Heart left ventricle (tissue), 16 donors: Measurements from ENCODE around the gene BACE1-AS. TPM values are rescaled to one million over a fixed set of nuclear protein-coding genes. Genes with fewer than 3 reads are reported as not detected.

Experiments used
- ATAC-seq, 4 donors: fragments of 200-7000 bp; cut with Tn5 transposase; one replicate each; pipeline ENCODE4 v1.9.1; 2020 to 2022; ENCODE audit warnings: moderate library complexity in 4 of 4, mild to moderate bottlenecking in 3 of 4, moderate number of reproducible peaks in 1 of 4
- DNase-seq, 5 donors: peaks; one replicate each; pipeline ENCODE4 v3.0.0-alpha.2; 2020
- H3K27ac ChIP-seq, 12 donors: fragments of 200-600 bp; sonication (generic) in 4 of 12; one replicate each; pipeline versions ENCODE4 v1.5.0 to v1.8.0; 2016 to 2022; ENCODE audit warnings: mild to moderate bottlenecking in 2 of 12
- H3K27me3 ChIP-seq, 9 donors: fragments of 200-600 bp; sonication (generic) in 2 of 9; one replicate each; pipeline versions ENCODE4 v1.5.1 to v1.8.0; 2016 to 2022; ENCODE audit warnings: mild to moderate bottlenecking in 3 of 9
- H3K36me3 ChIP-seq, 9 donors: fragments of 200-600 bp; sonication (generic) in 2 of 9; one replicate each; pipeline versions ENCODE4 v1.5.0 to v1.8.0; 2018 to 2022; ENCODE audit warnings: mild to moderate bottlenecking in 2 of 9
- H3K4me1 ChIP-seq, 12 donors: fragments of 200-600 bp; sonication (generic) in 4 of 12; one replicate each; pipeline versions ENCODE4 v1.5.0 to v1.8.0; 2016 to 2022; ENCODE audit warnings: mild to moderate bottlenecking in 3 of 12
- H3K4me3 ChIP-seq, 12 donors: fragments of 200-600 bp; sonication (generic) in 4 of 12; one replicate each; pipeline versions ENCODE4 v1.5.0 to v1.8.0; 2017 to 2022; ENCODE audit warnings: mild to moderate bottlenecking in 9 of 12, moderate library complexity in 4 of 12
- H3K9me3 ChIP-seq, 12 donors: fragments of 200-600 bp; sonication (generic) in 4 of 12; one replicate each; pipeline versions ENCODE4 v1.5.0 to v1.8.0; 2016 to 2022; ENCODE audit warnings: mild to moderate bottlenecking in 1 of 12
- CTCF ChIP-seq, 12 donors: fragments of 200-600 bp; sonication (generic) in 4 of 12; IDR thresholded peaks; one replicate each; pipeline versions ENCODE4 v1.5.0 to v1.8.0; 2018 to 2022; ENCODE audit warnings: antibody characterized with exemption in 12 of 12, mild to moderate bottlenecking in 5 of 12
- POLR2A ChIP-seq, 2 donors: fragments of 450-650 bp; IDR thresholded peaks; one replicate each; pipeline ENCODE4 v1.6.1; 2017; ENCODE audit warnings: antibody characterized with exemption in 2 of 2, mild to moderate bottlenecking in 2 of 2, moderate library complexity in 2 of 2
- WGBS, 4 donors: extraction: QIAGEN DNeasy Blood & Tissue Kit in 2 of 4; methylation state at CpG; one replicate each; pipeline versions ENCODE4 v1.1.5 to v1.1.7; 2013 to 2018; 5-methylcytosine and 5-hydroxymethylcytosine counted together
- intact Hi-C, 10 donors: fragments of 100-400 bp; cut with DNase I; formaldehyde crosslinking; loops; one replicate each; pipeline versions ENCODE4 v1.11.1 to v1.14.2; 2022
- polyA plus RNA-seq, 2 donors: library from polyadenylated mRNA; stranded (reverse); fragments of 200-250 nt; gene quantifications; one replicate each; pipeline ENCODE4 v1.2.3, GENCODE V29; 2013
- total RNA-seq, 9 donors: library from RNA; depleted of rRNA in 2 of 9; stranded (reverse); fragments of >200 nt in 2 of 9; fragmentation: NEBNext Ultra II Directional in 3 of 9; extraction: Animal tissue kit (Norgen Biotek cat#: 25700) in 3 of 9; gene quantifications; one replicate each; pipeline versions ENCODE4 v1.1.0 to v1.2.4, GENCODE V29; 2016 to 2023
- donor health status: ischemic (EF 13 %, LVEDD 7.1; RV severe dilation, severe dysfunction).
- donor health status: healthy with polysubstance abuse.
- donor health status: DM: no; HTN: yes; CAD: no.
- donor health status: DM: no; HTN: no; CAD: no.
- donor health status: ischemic (EF 25% LVEDD 6.9; RV normal size, moderate dysfunction).
- donor health status: ischemic (EF 25% LVEDD 5.7; RV mildly dilated, moderate dysfunction).
- donor health status: healthy.
- donor health status: DM: yes; HTN: yes; CAD: no.
- donor health status: ischemic (EF 35%, LVEDD 5.7; RV mildly dilated, moderate dysfunction).
- donor health status: nonischemic (EF 11% LVEDD 7.7; RV severe dilation, severe dysfunction).
- donor health status: DM: yes; HTN: yes; CAD: no.
- donor health status: PGD.
- donor health status: ischemic (EF 29% LVEDD 5.4; RV normal size, mild dysfunction).
- donor health status: nonischemic (EF 23%, LVEDD 6.1; RV moderate dilation, normal function).

Gene BACE1-AS
- total and polyA plus RNA-seq, 11 donors: 4.2 to 16.6 (median 9.8) TPM

- intact Hi-C loops: loop anchor here in 1 of 10 donors (5.0 kb wide), 1 partner anchor 83 kb away; the partner anchor contains the start of genes PCSK7 and RNF214
- DNase-seq: no peak
- Histone ChIP-seq H3K9me3 (no peaks in the 10 kb centered on the region), H3K36me3 (peaks cover 0 to 3% (median 0%) of the 10 kb centered on the region in 9 donors), H3K4me1 (peaks cover 0 to 28% (median 19%) of the 10 kb centered on the region in 12 donors), H3K4me3 (peak overlapping the region in 11 of 12 donors; percentile 78 to 99 (median 92)), H3K27me3 (no peaks in the 10 kb centered on the region), H3K27ac (no peak overlapping the region)
- WGBS, 4 donors: 15 to 33% (median 23%) methylated on average over 9 to 10 of the region's 10 CpGs
- ATAC-seq: no peak
- TF ChIP-seq CTCF (IDR thresholded peaks at IDR 0.05) (no peak), POLR2A (IDR thresholded peaks at IDR 0.05) (no peak)
These were observed 23.7 kb downstream of the BACE1-AS start for GRCh38 chr11:117314840-117315239.

GRCh38 chr11:117315285-117316196 is 24.4 kb downstream of the BACE1-AS start:
- DNase-seq: peak in 2 of 5 donors; percentile 24 to 63
- intact Hi-C loops: loop anchor here in 1 of 10 donors (5.0 kb wide), 1 partner anchor 83 kb away; the partner anchor contains the start of genes PCSK7 and RNF214
- ATAC-seq: peak; percentile 4 to 66 (median 35)
- Histone ChIP-seq H3K27ac (peak overlapping the region in 11 of 12 donors; percentile 26 to 76 (median 63)), H3K27me3 (no peaks in the 10 kb centered on the region), H3K4me1 (peaks cover 0 to 28% (median 19%) of the 10 kb centered on the region in 12 donors), H3K4me3 (peak overlapping the region; percentile 78 to 99 (median 91)), H3K9me3 (no peaks in the 10 kb centered on the region), H3K36me3 (peaks cover 0 to 3% (median 0%) of the 10 kb centered on the region in 9 donors)
- WGBS, 4 donors: 1 to 5% (median 2%) methylated on average over 11 to 62 of the region's 62 CpGs
- TF ChIP-seq POLR2A (IDR thresholded peaks at IDR 0.05) (no peak), CTCF (IDR thresholded peaks at IDR 0.05) (no peak)

GRCh38 chr11:117316197-117316961 is 25.2 kb downstream of the BACE1-AS start, which contains the start of gene BACE1:
BACE1 (minus strand) TSS chr11:117316256; CDS start chr11:117315795, 461 bp downstream.
- WGBS, 4 donors: 11 to 17% (median 13%) methylated on average over 20 to 29 of the region's 29 CpGs
- H3K4me1 ChIP-seq: peaks cover 0 to 28% (median 19%) of the 10 kb centered on the region in 12 donors
- ATAC-seq (peak; percentile 90 to 98 (median 96)), DNase-seq (peak; percentile 88 to 92 (median 89))
- no peaks in the 10 kb centered on the region for H3K27me3 ChIP-seq
- intact Hi-C loops: loop anchor here in 1 of 10 donors (5.0 kb wide), 1 partner anchor 84 kb away; the partner anchor contains the start of genes PCSK7 and RNF214
- H3K4me3 ChIP-seq: peak within 1 kb of the TSS; percentile 78 to 99 (median 91)
- no peaks in the 10 kb centered on the region for H3K36me3 ChIP-seq
- peak within 1 kb of the TSS in 11 of 12 donors; percentile 26 to 76 (median 63) for H3K27ac ChIP-seq
- no peaks in the 10 kb centered on the region for H3K9me3 ChIP-seq
- TF ChIP-seq POLR2A (IDR thresholded peaks at IDR 0.05) (peak in 1 of 2 donors; percentile 58), CTCF (IDR thresholded peaks at IDR 0.05) (peak in 9 of 12 donors; percentile 19 to 68 (median 44))
